Measurements from ENCODE around the gene PIP5K1A.

Gene PIP5K1A

GRCh38 chr1:151289080-151289935 is 91.0 kb downstream of the PIP5K1A start:
- FAIRE-seq = no peak

GRCh38 chr1:151289991-151290708 is 91.8 kb downstream of the PIP5K1A start:
- no peak for FAIRE-seq

- no peak for FAIRE-seq
Measured at GRCh38 chr1:151290709-151291303, 92.5 kb downstream of the PIP5K1A start.

- no peak for FAIRE-seq
Measured at GRCh38 chr1:151292207-151293030, 94.1 kb downstream of the PIP5K1A start.

GRCh38 chr1:151293093-151293492 is 94.7 kb downstream of the PIP5K1A start:
- FAIRE-seq = no peak

- no peak for FAIRE-seq
Measured at GRCh38 chr1:151294742-151295462, 96.5 kb downstream of the PIP5K1A start.
